Thyroid gland (tissue), 4 donors: ENCODE measurements around the gene ITGBL1. TPM values are rescaled to one million over a fixed set of nuclear protein-coding genes. Genes with fewer than 3 reads are reported as not detected.

ENCODE experiments used
- DNase-seq, 2 donors: peaks; one replicate each; pipeline ENCODE4 v3.0.0-alpha.2; 2019
- H3K27ac ChIP-seq, 3 donors: fragments of 200-600 bp; sonication (generic); 1 replicate in 2 of 3; 2 replicates in 1 of 3; pipeline ENCODE4 v1.5.1; 2016 to 2019; ENCODE audit warnings: mild to moderate bottlenecking in 1 of 3, moderate library complexity in 1 of 3
- H3K27me3 ChIP-seq: fragments of 200-600 bp; sonication (generic); one replicate; pipeline ENCODE4 v1.5.1; 2019
- H3K36me3 ChIP-seq, 2 donors: fragments of 200-600 bp; sonication (generic); one replicate each; pipeline ENCODE4 v1.5.1; 2016 to 2019
- H3K4me1 ChIP-seq, 2 donors: fragments of 200-600 bp; sonication (generic); one replicate each; pipeline ENCODE4 v1.5.1; 2017 to 2019
- H3K4me3 ChIP-seq, 3 donors: fragments of 200-600 bp; sonication (generic); replicated peaks in 1 of 3; 1 replicate in 2 of 3; 2 replicates in 1 of 3; pipeline ENCODE4 v1.5.1; 2016; ENCODE audit warnings: mild to moderate bottlenecking in 1 of 3
- H3K9me3 ChIP-seq: fragments of 200-600 bp; sonication (generic); one replicate; pipeline ENCODE4 v1.5.1; 2017
- POLR2A ChIP-seq, 2 donors: fragments of 450-650 bp; IDR thresholded peaks; one replicate each; pipeline ENCODE4 v1.6.1; 2017; ENCODE audit warnings: antibody characterized with exemption in 2 of 2, mild to moderate bottlenecking in 2 of 2, moderate library complexity in 1 of 2
- WGBS, 2 donors: methylation state at CpG; one replicate each; pipeline ENCODE4 v1.1.5; 2017; 5-methylcytosine and 5-hydroxymethylcytosine counted together
- intact Hi-C: fragments of 100-400 bp; cut with DNase I; formaldehyde crosslinking; loops from one replicate; pipeline ENCODE4 v1.15.1; 2023
- total RNA-seq, 4 donors: library from RNA; depleted of rRNA; stranded (reverse); fragments of >200 nt; gene quantifications; one replicate each; pipeline ENCODE4 v1.2.3, GENCODE V29; 2016
- TF ChIP-seq, protein P1 (sequence below), 6 experiments: fragments of 200-600 bp in 3 of 6; fragments of 450-650 bp in 3 of 6; sonication (generic) in 3 of 6; IDR thresholded peaks; one replicate each; pipeline ENCODE4 v1.5.1; 2016 to 2019; ENCODE audit warnings: antibody characterized with exemption in 6 of 6, mild to moderate bottlenecking in 2 of 6, inconsistent platforms in 1 of 6, moderate library complexity in 1 of 6

The ITGBL1 gene
- total RNA-seq, 4 donors from 2014 or later: 3.4 to 20.6 (median 4.5) TPM

DNA sequence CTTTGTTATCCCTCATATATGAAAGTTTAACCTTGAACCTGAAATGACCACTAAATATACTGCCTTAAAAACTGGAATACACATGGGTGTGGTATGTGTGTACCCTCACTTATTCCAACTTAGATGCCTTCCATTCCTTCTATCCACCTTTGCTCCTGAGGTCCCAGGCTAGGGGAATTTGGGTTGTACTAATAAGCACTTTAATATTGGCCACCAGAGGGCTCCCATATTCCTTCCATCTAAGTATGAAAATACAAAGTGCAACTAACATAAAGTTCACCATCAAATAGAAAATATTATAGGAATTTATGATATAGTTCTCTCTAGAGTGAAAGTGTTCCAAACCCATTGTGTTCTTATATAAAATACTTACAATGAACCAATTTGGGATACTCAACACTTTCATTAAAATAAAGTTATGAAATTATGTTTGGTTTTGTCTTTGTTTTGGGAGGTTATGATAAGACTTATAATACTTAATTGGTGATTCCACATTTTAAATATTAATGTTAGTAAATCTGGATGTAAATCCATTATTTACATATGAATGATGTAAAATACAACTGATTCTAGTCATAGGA, 62.3 kb downstream of the ITGBL1 start:
- intact Hi-C loops: loop anchor here (5.0 kb wide), 1 partner anchor 238 kb away; no protein-coding TSS in a partner anchor
- no peaks in the 10 kb centered on the region for H3K4me1 ChIP-seq
- H3K9me3 ChIP-seq: no peaks in the 10 kb centered on the region
- no peaks in the 10 kb centered on the region for H3K27me3 ChIP-seq
- TF ChIP-seq, protein P1, sequence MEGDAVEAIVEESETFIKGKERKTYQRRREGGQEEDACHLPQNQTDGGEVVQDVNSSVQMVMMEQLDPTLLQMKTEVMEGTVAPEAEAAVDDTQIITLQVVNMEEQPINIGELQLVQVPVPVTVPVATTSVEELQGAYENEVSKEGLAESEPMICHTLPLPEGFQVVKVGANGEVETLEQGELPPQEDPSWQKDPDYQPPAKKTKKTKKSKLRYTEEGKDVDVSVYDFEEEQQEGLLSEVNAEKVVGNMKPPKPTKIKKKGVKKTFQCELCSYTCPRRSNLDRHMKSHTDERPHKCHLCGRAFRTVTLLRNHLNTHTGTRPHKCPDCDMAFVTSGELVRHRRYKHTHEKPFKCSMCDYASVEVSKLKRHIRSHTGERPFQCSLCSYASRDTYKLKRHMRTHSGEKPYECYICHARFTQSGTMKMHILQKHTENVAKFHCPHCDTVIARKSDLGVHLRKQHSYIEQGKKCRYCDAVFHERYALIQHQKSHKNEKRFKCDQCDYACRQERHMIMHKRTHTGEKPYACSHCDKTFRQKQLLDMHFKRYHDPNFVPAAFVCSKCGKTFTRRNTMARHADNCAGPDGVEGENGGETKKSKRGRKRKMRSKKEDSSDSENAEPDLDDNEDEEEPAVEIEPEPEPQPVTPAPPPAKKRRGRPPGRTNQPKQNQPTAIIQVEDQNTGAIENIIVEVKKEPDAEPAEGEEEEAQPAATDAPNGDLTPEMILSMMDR (IDR thresholded peaks at IDR 0.05): peak; percentile 38 to 69 (median 54)
- TF ChIP-seq POLR2A (IDR thresholded peaks at IDR 0.05): no peak
- DNase-seq: peak; percentile 12 to 33
- no peak overlapping the region for H3K27ac ChIP-seq
- H3K4me3 ChIP-seq: no peak overlapping the region
- no peaks in the 10 kb centered on the region for H3K36me3 ChIP-seq

DNA sequence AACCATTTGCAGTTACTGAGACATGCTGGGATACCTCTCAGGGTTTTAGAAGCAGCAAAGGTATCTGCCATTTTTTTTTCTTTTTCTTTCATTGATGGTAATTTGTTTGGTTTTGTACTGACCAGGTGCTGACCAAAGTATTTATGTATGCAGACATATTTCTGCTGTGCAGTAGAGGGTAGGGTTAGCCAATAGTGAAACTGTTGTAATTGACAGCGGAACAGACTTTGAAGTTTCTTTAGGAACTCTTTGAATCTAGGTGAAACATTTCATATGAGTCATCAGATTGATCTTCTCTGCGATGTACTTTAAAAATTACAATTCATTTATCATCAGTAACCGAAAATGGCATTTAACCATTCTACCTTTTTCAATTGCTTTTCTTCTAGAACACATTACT, 63.0 kb downstream of the ITGBL1 start:
- intact Hi-C loops: loop anchor here (5.0 kb wide), 1 partner anchor 237 kb away; no protein-coding TSS in a partner anchor
- H3K36me3 ChIP-seq: no peaks in the 10 kb centered on the region

DNA sequence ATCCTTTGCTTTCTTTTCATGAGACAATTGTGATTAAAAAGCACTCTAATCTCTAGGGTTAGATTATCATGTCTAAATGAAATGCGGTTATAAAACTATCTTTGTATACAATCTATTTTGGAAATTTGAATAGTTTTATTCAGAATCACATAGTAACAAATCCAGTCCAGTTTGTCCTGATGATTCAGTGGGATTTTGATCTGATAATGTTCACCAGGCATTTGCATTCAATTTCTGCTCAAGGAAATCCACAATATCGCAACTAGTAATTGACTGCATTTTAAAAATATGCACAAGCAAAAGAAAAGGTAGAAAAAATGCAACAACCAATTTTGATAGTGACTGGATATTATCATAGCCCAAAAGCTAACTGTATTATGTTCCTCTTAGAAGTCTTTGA, 63.8 kb downstream of the ITGBL1 start:
- TF ChIP-seq, protein P1 (IDR thresholded peaks at IDR 0.05): no peak
- no peak for TF ChIP-seq POLR2A (IDR thresholded peaks at IDR 0.05)
- H3K27ac ChIP-seq: no peak overlapping the region
- no peaks in the 10 kb centered on the region for H3K36me3 ChIP-seq
- H3K4me3 ChIP-seq: no peak overlapping the region
- no peaks in the 10 kb centered on the region for H3K9me3 ChIP-seq
- H3K4me1 ChIP-seq: no peaks in the 10 kb centered on the region
- intact Hi-C loops: loop anchor here (5.0 kb wide), 1 partner anchor 236 kb away; no protein-coding TSS in a partner anchor
- no peaks in the 10 kb centered on the region for H3K27me3 ChIP-seq
- no peak for DNase-seq
- WGBS, 2 donors: 91% methylated on average over 2 of the region's 2 CpGs

More for the DNA sequence above, 63.0 kb downstream of the ITGBL1 start:
- no peak overlapping the region for H3K27ac ChIP-seq
- H3K27me3 ChIP-seq: no peaks in the 10 kb centered on the region
- H3K9me3 ChIP-seq: no peaks in the 10 kb centered on the region
- no peaks in the 10 kb centered on the region for H3K4me1 ChIP-seq
- TF ChIP-seq, protein P1 (IDR thresholded peaks at IDR 0.05): no peak
- no peak for TF ChIP-seq POLR2A (IDR thresholded peaks at IDR 0.05)
- H3K4me3 ChIP-seq: no peak overlapping the region
- 88 to 92% methylated on average over 3 of the region's 3 CpGs for WGBS, 2 donors
- no peak for DNase-seq

DNA sequence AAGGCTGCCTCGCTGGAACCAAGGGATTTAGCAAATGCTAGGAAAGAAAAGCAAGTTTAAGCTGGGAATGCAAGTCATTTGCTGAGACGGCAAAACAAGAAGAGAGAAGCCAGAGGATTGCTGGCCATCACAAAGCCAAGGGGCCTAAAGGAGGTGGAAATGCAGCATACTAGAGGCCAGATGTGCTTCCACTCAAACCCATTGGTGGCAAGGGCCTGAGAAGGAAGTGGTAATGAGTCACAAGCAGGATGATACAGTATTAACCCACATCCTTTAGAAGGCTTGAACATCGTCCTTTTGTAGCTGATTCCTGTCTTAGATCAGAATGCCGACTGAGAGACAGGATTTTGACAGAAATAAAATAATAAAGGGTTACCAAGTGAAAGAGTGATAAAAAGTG, 68.2 kb downstream of the ITGBL1 start:
- Histone ChIP-seq H3K4me1 (peaks cover 0 to 4% of the 10 kb centered on the region in 2 donors), H3K27ac (no peak overlapping the region), H3K36me3 (no peaks in the 10 kb centered on the region), H3K4me3 (no peak overlapping the region), H3K27me3 (no peaks in the 10 kb centered on the region), H3K9me3 (no peaks in the 10 kb centered on the region)
- intact Hi-C loops: no loop called here
- DNase-seq: no peak
- 83% methylated on average over 4 of the region's 4 CpGs for WGBS, 2 donors
- no peak for TF ChIP-seq POLR2A (IDR thresholded peaks at IDR 0.05)
- TF ChIP-seq, protein P1 (IDR thresholded peaks at IDR 0.05): no peak

DNA sequence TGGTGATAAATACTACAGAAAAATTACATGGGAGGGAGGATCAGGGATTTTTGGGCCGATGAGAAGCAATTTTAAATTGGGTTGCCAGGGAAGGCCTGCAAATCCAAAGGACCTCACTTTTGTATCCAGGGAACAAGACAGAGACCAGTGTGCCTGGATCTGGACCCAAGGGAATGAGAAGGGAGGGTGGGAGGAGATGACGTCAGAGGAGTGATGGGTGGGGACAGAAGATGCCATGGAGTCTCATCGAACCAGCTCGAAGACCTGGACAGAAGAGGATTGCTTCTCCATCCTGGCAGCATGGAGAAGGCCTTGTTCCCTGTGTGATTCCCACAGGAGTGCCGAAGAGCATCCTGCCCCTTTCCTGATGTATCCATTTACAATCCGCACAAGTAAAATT, 68.9 kb downstream of the ITGBL1 start:
- intact Hi-C loops: no loop called here

More for the DNA sequence above, 68.9 kb downstream of the ITGBL1 start:
- Histone ChIP-seq H3K9me3 (no peaks in the 10 kb centered on the region), H3K4me3 (no peak overlapping the region), H3K4me1 (peaks cover 0 to 4% of the 10 kb centered on the region in 2 donors), H3K27ac (no peak overlapping the region), H3K36me3 (no peaks in the 10 kb centered on the region), H3K27me3 (no peaks in the 10 kb centered on the region)
- WGBS, 2 donors: 73 to 86% methylated on average over 6 of the region's 6 CpGs
- TF ChIP-seq, protein P1 (IDR thresholded peaks at IDR 0.05): no peak
- TF ChIP-seq POLR2A (IDR thresholded peaks at IDR 0.05): no peak
- no peak for DNase-seq
